GM21381 (cell line): ENCODE data around the gene C7orf33.
A peak's percentile ranks its signal among the peaks of the same experiment; 100 is the strongest.
"Not testable (repeated sequence)": the region's sequence is repeated elsewhere in the genome, so short reads cannot be mapped to it uniquely, and the experiment has no call there.

Source experiments
- ATAC-seq: cut with Tn5 transposase; IDR thresholded peaks from one replicate; pipeline ENCODE4 v1.9.1; 2021; ENCODE audit warnings: mild to moderate bottlenecking, moderate library complexity; ENCODE audit not compliant: unreplicated experiment

Gene C7orf33

GRCh38 chr7:148579366-148579765 is 11.2 kb upstream of the C7orf33 start:
- ATAC-seq = no peak

- no peak for ATAC-seq
Observed at GRCh38 chr7:148580446-148580845, 10.1 kb upstream of the C7orf33 start.

- ATAC-seq = no peak
Observed at GRCh38 chr7:148581624-148582023, 8.9 kb upstream of the C7orf33 start.

- peak; percentile 96 for ATAC-seq
Observed at GRCh38 chr7:148584154-148584827, 6.3 kb upstream of the C7orf33 start.

- ATAC-seq = no peak
Observed at GRCh38 chr7:148585399-148585798, 5.2 kb upstream of the C7orf33 start.

GRCh38 chr7:148587076-148587475 is 3.5 kb upstream of the C7orf33 start:
- no peak for ATAC-seq

- ATAC-seq = no peak
Observed at GRCh38 chr7:148588168-148588567, 2.4 kb upstream of the C7orf33 start.

GRCh38 chr7:148588670-148589131 is 1.9 kb upstream of the C7orf33 start:
- no peak for ATAC-seq

GRCh38 chr7:148589640-148590039 is 926 bp upstream of the C7orf33 start:
- ATAC-seq = no peak

- ATAC-seq = not testable (repeated sequence)
Observed at GRCh38 chr7:148596354-148596753, 5.8 kb downstream of the C7orf33 start.

GRCh38 chr7:148598351-148598750 is 7.8 kb downstream of the C7orf33 start:
- no peak for ATAC-seq

- no peak for ATAC-seq
Observed at GRCh38 chr7:148605350-148605749, 14.8 kb downstream of the C7orf33 start.

GRCh38 chr7:148607151-148607661 is 16.6 kb downstream of the C7orf33 start:
- no peak for ATAC-seq

GRCh38 chr7:148609045-148609725 is 18.6 kb downstream of the C7orf33 start:
- ATAC-seq = no peak

- ATAC-seq = no peak
Observed at GRCh38 chr7:148611692-148612091, 21.1 kb downstream of the C7orf33 start.

GRCh38 chr7:148615085-148615730 is 24.6 kb downstream of the C7orf33 start:
- ATAC-seq = no peak

GRCh38 chr7:148620749-148621359 is 30.3 kb downstream of the C7orf33 start:
- no peak for ATAC-seq

- no peak for ATAC-seq
Observed at GRCh38 chr7:148621563-148621962, 31.0 kb downstream of the C7orf33 start.

GRCh38 chr7:148622887-148623585 is 32.5 kb downstream of the C7orf33 start:
- no peak for ATAC-seq

GRCh38 chr7:148623586-148624282 is 33.2 kb downstream of the C7orf33 start:
- no peak for ATAC-seq
